ENCODE measurements around the gene NLGN4Y. TPM values are rescaled to one million over a fixed set of nuclear protein-coding genes. Genes with fewer than 3 reads are reported as not detected.

The NLGN4Y gene
- 16.0 and 21.6 TPM in 2 replicates for polyA plus RNA-seq (2011; rRNA removed)
- polyA minus RNA-seq (2011; rRNA and poly(A)+ RNA removed): 37.7 and 50.8 TPM in 2 replicates

DNA sequence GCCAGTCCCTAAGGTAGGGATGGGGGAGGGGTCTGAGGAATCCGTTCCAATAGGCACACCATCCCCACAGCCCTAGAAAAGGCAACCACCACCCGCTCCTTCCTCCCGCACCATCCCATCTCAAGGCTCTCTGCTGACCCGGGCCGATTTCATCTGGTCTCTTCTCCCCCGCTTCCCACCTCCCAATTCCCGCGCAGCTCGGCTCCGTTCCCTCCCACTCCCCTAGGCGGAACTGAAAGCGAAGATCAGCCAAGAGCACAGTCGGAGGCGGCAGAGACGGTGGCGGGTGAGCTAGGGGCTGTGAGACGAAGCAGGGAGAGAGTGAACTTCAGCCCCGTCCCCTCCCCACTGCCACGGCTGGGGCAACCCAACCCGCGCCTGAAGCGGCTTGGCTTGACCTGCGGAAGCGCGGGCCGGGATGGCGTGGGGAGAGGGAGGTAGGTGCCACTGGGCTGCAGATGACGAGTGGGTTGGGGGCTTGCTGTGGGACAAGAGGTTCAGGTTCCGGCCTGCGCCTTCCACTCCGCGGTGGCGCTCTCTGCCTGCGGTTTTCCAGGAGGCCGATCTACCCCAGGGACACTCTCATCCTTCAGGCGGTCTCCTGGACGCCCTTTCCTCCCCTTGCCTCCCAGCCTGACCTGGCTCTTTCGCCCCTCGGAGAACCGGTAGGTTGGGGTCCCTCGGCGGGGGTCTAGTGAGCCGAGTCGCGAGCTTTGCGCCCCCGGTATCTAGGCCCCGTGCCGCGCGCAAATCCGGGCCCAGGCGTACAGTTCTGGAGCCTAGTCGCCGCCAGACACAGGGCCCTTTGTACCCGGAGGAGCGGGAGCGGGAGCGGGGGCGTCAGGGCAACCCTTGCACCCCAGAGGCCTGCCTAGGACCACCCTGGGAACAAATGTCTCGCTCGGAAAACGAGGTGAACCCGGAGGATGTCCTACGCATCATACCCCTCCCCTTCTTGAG is at the start of gene NLGN4Y:
Gene NLGN4Y, plus strand, starts transcription at position 258 of the 960 bp plus-strand sequence. CDS start 97,591 bp downstream, outside the sequence.
- ChIA-PET CTCF (interaction anchor here (0.6 kb wide), 2 partner anchors 902 to 986 kb away, joined by 3 read pairs; no protein-coding TSS in a partner anchor), POLR2A (no interaction called here)
- Histone ChIP-seq H3K36me3 (ENCODE audit: control insufficient read depth, insufficient read depth, low read length) (no peaks in the 10 kb centered on the region), H3K4me3 (ENCODE audit: low read depth, low read length) (peak within 1 kb of the TSS; percentile 65), H3K27me3 (ENCODE audit: control insufficient read depth, insufficient read depth, low read length) (no peaks in the 10 kb centered on the region)
- TF ChIP-seq, protein P1, sequence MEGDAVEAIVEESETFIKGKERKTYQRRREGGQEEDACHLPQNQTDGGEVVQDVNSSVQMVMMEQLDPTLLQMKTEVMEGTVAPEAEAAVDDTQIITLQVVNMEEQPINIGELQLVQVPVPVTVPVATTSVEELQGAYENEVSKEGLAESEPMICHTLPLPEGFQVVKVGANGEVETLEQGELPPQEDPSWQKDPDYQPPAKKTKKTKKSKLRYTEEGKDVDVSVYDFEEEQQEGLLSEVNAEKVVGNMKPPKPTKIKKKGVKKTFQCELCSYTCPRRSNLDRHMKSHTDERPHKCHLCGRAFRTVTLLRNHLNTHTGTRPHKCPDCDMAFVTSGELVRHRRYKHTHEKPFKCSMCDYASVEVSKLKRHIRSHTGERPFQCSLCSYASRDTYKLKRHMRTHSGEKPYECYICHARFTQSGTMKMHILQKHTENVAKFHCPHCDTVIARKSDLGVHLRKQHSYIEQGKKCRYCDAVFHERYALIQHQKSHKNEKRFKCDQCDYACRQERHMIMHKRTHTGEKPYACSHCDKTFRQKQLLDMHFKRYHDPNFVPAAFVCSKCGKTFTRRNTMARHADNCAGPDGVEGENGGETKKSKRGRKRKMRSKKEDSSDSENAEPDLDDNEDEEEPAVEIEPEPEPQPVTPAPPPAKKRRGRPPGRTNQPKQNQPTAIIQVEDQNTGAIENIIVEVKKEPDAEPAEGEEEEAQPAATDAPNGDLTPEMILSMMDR (IDR thresholded peaks at IDR 0.05; ENCODE audit: insufficient read depth, low read depth, low read length): peak; percentile 8; the same call in 1 of the 2 replicates
- DNase-seq (ENCODE audit: low read depth): no peak

DNA sequence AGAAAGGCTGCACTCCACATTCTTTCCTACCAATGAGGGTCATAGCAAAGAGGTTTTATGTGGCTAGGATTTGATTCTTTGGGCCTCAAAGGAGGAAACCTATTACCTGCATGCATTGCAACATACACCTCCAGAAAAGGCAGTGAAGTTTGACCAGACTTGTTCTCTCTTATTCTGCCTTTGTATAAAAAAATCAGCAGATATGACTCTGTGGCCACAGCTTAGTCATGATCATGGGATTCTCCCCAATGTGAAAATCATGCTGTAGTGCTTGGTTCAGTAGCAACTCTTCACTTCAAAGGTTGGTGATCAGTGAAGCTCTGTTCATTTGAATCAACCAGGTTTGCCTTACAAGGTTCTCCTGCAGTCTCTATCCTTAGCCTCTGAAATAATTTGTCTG is 38.4 kb upstream of the NLGN4Y start:
- TF ChIP-seq, protein P1 (IDR thresholded peaks at IDR 0.05; ENCODE audit: insufficient read depth, low read depth, low read length): no peak
- POLR2A ChIA-PET: no interaction called here
- Histone ChIP-seq H3K27me3 (ENCODE audit: control insufficient read depth, insufficient read depth, low read length) (no peaks in the 10 kb centered on the region), H3K4me3 (ENCODE audit: low read depth, low read length) (no peak overlapping the region), H3K36me3 (ENCODE audit: control insufficient read depth, insufficient read depth, low read length) (no peaks in the 10 kb centered on the region)
- no peak for DNase-seq (ENCODE audit: low read depth)
- CTCF ChIA-PET: no interaction called here

DNA sequence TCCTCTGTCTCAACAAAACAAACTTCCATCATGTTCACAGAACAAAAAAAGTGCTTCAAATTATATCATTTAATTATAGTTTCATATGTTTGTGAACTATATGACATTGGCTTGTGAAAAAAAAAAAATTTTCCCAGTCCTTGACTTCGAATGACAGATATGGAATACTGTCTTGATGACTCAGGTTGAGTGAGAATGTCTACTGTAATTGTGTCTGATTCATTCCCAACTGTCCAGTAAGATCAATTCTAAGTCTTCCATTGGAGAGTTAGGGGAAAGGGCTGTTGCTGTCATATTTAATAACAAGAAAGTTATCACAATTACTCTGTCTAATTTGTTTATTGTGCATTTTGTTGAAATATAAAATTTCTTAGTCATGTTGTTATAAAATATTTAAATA is 34.1 kb upstream of the NLGN4Y start:
- no peak overlapping the region for H3K4me3 ChIP-seq (ENCODE audit: low read depth, low read length)
- TF ChIP-seq, protein P1 (IDR thresholded peaks at IDR 0.05; ENCODE audit: insufficient read depth, low read depth, low read length): no peak
- CTCF ChIA-PET: no interaction called here
- H3K36me3 ChIP-seq (ENCODE audit: control insufficient read depth, insufficient read depth, low read length): no peaks in the 10 kb centered on the region
- POLR2A ChIA-PET: interaction anchor here (0.6 kb wide), 1 partner anchor 1037 kb away, joined by 6 read pairs; no protein-coding TSS in a partner anchor
- no peak for DNase-seq (ENCODE audit: low read depth)
- H3K27me3 ChIP-seq (ENCODE audit: control insufficient read depth, insufficient read depth, low read length): no peaks in the 10 kb centered on the region

DNA sequence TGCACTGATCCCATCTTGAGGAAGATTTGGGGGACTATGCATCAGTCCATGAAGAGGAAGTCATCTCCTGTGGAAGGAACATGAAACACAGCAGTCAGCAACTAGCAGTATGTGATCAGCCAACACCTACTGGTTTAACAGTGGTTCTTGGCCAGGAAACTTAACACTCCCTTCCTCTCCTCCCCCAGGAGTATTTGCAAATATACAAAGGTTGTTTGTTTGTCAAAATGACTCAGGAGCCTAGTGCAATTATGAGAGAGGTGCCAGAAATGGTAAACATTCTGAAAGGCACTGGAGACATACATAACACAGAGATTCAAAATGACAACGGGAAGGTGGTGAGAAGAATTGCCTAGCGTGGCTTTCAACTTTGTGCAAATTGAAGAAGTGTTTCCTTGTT is 26.3 kb upstream of the NLGN4Y start:
- CTCF ChIA-PET: no interaction called here
- POLR2A ChIA-PET: no interaction called here
- no peak for DNase-seq (ENCODE audit: low read depth)
- TF ChIP-seq, protein P1 (IDR thresholded peaks at IDR 0.05; ENCODE audit: insufficient read depth, low read depth, low read length): no peak
- Histone ChIP-seq H3K36me3 (ENCODE audit: control insufficient read depth, insufficient read depth, low read length) (no peaks in the 10 kb centered on the region), H3K27me3 (ENCODE audit: control insufficient read depth, insufficient read depth, low read length) (no peaks in the 10 kb centered on the region), H3K4me3 (ENCODE audit: low read depth, low read length) (no peak overlapping the region)

DNA sequence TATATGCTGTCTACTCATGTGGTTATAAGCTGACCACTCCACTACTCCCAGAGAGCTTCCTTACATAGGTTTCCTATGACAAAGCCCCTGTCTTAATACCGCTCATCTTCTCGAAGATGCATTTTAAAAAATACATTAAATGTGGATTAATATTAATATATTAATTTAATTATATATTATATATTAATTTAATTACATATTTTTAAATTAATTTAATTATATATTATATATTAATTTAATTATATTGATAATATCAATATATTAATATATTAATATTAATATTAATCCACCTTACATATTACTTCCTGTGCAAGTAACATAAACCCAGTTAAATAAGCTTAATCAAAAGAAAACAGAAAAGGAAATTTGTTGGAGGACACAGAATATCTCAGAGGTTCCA is 19.7 kb upstream of the NLGN4Y start:
- DNase-seq (ENCODE audit: low read depth): no peak
- ChIA-PET POLR2A (no interaction called here), CTCF (no interaction called here)
- Histone ChIP-seq H3K36me3 (ENCODE audit: control insufficient read depth, insufficient read depth, low read length) (no peaks in the 10 kb centered on the region), H3K27me3 (ENCODE audit: control insufficient read depth, insufficient read depth, low read length) (no peaks in the 10 kb centered on the region), H3K4me3 (ENCODE audit: low read depth, low read length) (no peak overlapping the region)
- TF ChIP-seq, protein P1 (IDR thresholded peaks at IDR 0.05; ENCODE audit: insufficient read depth, low read depth, low read length): no peak

Measured in BJ (cell line).